Parathyroid adenoma (tissue), 2 donors: ENCODE measurements around the gene CTDSPL.

Experiments used
- H2AFZ ChIP-seq: fragments of 300-600 bp; sonication (generic); one replicate; pipeline ENCODE4 v1.7.0; 2017; ENCODE audit warnings: antibody characterized with exemption, mild to moderate bottlenecking
- H3K27ac ChIP-seq: fragments of 300-600 bp; sonication (generic); one replicate; pipeline ENCODE4 v1.7.0; 2017
- H3K27me3 ChIP-seq: fragments of 300-600 bp; sonication (generic); one replicate; pipeline ENCODE4 v1.7.0; 2017; ENCODE audit warnings: low read length; ENCODE audit not compliant: control insufficient read depth, insufficient read depth
- H3K36me3 ChIP-seq: fragments of 300-600 bp; sonication (generic); one replicate; pipeline ENCODE4 v1.7.0; 2017; ENCODE audit warnings: low read length; ENCODE audit not compliant: control insufficient read depth, insufficient read depth
- H3K4me1 ChIP-seq: fragments of 300-600 bp; sonication (generic); one replicate; pipeline ENCODE4 v1.7.0; 2017; ENCODE audit warnings: control low read depth
- H3K4me2 ChIP-seq: fragments of 300-600 bp; sonication (generic); one replicate; pipeline ENCODE4 v1.7.0; 2017; ENCODE audit warnings: low read length
- H3K4me3 ChIP-seq: fragments of 300-600 bp; sonication (generic); one replicate; pipeline ENCODE4 v1.7.0; 2017; ENCODE audit warnings: low read depth, low read length
- H3K79me2 ChIP-seq: fragments of 300-600 bp; sonication (generic); one replicate; pipeline ENCODE4 v1.7.0; 2017; ENCODE audit warnings: control low read depth
- H3K9ac ChIP-seq: fragments of 300-600 bp; sonication (generic); one replicate; pipeline ENCODE4 v1.7.0; 2017; ENCODE audit warnings: mild to moderate bottlenecking
- H3K9me3 ChIP-seq: fragments of 300-600 bp; sonication (generic); one replicate; pipeline ENCODE4 v1.7.0; 2017; ENCODE audit warnings: low read length; ENCODE audit not compliant: control insufficient read depth
- TF ChIP-seq, protein P1 (sequence below): fragments of 300-600 bp; sonication (generic); IDR thresholded peaks from one replicate; pipeline ENCODE4 v1.7.0; 2017; ENCODE audit warnings: antibody characterized with exemption, mild to moderate bottlenecking
- donor health status: primary hyperparathyroidism.

The CTDSPL gene

GRCh38 chr3:37994639-37994972 lies 132.9 kb downstream of the CTDSPL start:
- Histone ChIP-seq H3K27ac (no peak overlapping the region), H2AFZ (peak overlapping the region; percentile 99), H3K27me3 (no peaks in the 10 kb centered on the region), H3K9ac (no peak overlapping the region), H3K79me2 (no peaks in the 10 kb centered on the region), H3K4me3 (peak overlapping the region; percentile 52), H3K4me2 (peak overlapping the region; percentile 57), H3K9me3 (no peaks in the 10 kb centered on the region), H3K4me1 (no peaks in the 10 kb centered on the region), H3K36me3 (no peaks in the 10 kb centered on the region)
- TF ChIP-seq, protein P1, sequence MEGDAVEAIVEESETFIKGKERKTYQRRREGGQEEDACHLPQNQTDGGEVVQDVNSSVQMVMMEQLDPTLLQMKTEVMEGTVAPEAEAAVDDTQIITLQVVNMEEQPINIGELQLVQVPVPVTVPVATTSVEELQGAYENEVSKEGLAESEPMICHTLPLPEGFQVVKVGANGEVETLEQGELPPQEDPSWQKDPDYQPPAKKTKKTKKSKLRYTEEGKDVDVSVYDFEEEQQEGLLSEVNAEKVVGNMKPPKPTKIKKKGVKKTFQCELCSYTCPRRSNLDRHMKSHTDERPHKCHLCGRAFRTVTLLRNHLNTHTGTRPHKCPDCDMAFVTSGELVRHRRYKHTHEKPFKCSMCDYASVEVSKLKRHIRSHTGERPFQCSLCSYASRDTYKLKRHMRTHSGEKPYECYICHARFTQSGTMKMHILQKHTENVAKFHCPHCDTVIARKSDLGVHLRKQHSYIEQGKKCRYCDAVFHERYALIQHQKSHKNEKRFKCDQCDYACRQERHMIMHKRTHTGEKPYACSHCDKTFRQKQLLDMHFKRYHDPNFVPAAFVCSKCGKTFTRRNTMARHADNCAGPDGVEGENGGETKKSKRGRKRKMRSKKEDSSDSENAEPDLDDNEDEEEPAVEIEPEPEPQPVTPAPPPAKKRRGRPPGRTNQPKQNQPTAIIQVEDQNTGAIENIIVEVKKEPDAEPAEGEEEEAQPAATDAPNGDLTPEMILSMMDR: no peak

DNA sequence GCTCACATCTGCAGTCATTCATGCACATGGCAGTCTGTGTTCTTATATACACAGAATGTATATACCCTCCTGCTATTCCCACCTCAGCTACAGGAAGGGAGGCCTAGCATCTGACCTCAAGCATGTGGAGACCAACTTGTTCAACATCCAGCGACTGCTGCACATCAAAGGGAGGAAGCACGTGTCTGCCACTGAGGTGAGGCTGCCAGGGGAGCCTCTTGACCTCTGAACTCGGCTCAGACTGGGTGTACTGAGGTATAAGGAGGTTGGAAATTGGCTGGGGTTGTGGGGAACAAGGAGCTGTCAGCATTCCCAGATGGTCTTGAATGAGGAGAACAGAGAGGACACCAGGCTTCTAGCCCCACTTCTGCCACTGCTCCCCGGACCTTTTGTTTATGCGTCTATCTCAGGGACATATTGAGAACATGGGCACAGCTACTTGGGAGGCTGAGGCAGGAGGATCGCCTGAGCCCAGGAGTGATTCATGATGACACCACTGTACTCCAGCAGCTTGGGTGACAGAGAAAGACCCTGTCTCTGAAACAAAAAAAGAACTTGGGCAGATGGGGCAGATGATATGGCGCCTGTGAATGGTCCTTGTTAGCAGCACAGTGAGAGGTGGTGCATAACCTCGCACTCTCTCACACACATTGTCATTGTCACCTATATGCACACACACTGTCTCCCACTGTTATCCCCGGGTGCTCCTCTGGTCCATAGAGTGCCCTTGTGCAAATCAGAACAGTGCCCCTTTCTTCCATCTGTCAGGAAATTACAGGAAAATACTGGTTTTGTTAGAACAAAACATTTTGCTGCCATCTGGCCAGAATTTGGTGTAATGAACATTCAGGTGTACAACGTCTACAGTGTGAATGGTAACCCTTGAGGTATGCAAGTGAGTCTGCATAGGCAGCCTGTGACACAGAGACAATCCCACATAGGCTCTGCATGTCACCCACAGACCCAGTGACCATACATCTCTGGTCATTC lies 134.3 kb downstream of the CTDSPL start:
- Histone ChIP-seq H3K27me3 (no peaks in the 10 kb centered on the region), H3K9ac (no peak overlapping the region), H3K4me1 (no peaks in the 10 kb centered on the region), H3K36me3 (no peaks in the 10 kb centered on the region), H3K79me2 (no peaks in the 10 kb centered on the region), H3K4me3 (no peak overlapping the region), H2AFZ (no peak overlapping the region), H3K27ac (no peak overlapping the region), H3K9me3 (no peaks in the 10 kb centered on the region), H3K4me2 (no peak overlapping the region)
- TF ChIP-seq, protein P1: no peak

GRCh38 chr3:37996785-37997301 lies 135.2 kb downstream of the CTDSPL start:
- Histone ChIP-seq H3K4me3 (no peak overlapping the region), H3K4me1 (no peaks in the 10 kb centered on the region), H3K36me3 (no peaks in the 10 kb centered on the region), H3K27me3 (no peaks in the 10 kb centered on the region), H3K9me3 (no peaks in the 10 kb centered on the region), H3K4me2 (no peak overlapping the region), H2AFZ (no peak overlapping the region), H3K79me2 (no peaks in the 10 kb centered on the region), H3K27ac (no peak overlapping the region), H3K9ac (no peak overlapping the region)
- TF ChIP-seq, protein P1: peak; percentile 96

DNA sequence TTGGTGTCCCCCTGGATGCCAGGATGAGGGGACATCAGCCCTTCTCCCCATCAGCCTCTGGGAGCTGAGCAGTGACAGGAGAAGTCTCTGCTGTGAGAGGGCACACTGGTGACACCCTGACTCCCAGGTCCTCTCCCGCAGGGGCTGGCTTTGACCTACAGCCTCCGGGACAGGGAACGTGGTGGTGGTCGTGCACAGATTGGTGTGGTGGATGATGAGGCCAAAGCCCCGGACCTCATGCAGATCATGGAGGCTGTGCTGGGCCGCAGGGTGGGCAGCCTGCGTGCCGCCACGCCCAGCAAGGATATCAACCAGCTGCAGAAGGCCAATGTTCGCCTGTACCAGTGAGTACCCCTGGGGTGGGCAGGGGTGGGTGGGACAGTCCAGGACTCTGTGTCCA lies 135.7 kb downstream of the CTDSPL start:
- no peaks in the 10 kb centered on the region for H3K4me1 ChIP-seq

More for the DNA sequence above, 135.7 kb downstream of the CTDSPL start:
- Histone ChIP-seq H3K36me3 (no peaks in the 10 kb centered on the region), H3K4me3 (no peak overlapping the region), H3K4me2 (no peak overlapping the region), H3K27ac (no peak overlapping the region), H3K9me3 (no peaks in the 10 kb centered on the region), H3K79me2 (no peaks in the 10 kb centered on the region), H3K27me3 (no peaks in the 10 kb centered on the region), H2AFZ (no peak overlapping the region), H3K9ac (no peak overlapping the region)
- TF ChIP-seq, protein P1: no peak
